ENCODE measurements around the gene CPSF4L. TPM values are rescaled to one million over a fixed set of nuclear protein-coding genes. Genes with fewer than 3 reads are reported as not detected.

CPSF4L gene
- total RNA-seq, 1 donor from 2014 or later = not detected

DNA sequence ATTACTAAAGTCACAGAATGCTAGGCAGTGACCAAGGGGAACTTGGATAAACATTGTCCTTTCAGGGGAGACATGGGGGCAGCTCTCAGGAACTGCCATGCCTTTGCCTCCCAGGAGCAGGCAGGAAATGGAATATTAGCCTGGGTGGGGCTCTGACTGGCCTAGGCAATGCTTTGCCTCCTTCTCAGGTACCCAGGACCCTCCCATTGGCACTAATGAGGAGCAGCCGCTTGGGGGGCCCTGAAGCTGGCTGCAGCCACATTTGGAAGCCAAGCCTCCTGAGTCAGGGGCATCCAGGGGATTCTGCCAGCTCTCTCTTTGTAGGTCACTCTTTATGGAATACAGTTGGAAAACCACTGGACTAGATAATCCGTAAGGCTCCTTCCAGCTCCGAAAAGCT, 5.5 kb downstream of the CPSF4L start:
- no peak overlapping the region for H3K4me3 ChIP-seq
- ATAC-seq (no peak), DNase-seq (no peak)
- H3K27me3 ChIP-seq (ENCODE audit: low read depth) = no peaks in the 10 kb centered on the region
- intact Hi-C loops (cut with DNase I) = loop anchor here (5.0 kb wide), 1 partner anchor 111 kb away; no protein-coding TSS in a partner anchor
- no peak overlapping the region for H3K27ac ChIP-seq
- H3K9me3 ChIP-seq = no peaks in the 10 kb centered on the region
- TF ChIP-seq CTCF (IDR thresholded peaks at IDR 0.05) = no peak
- no peaks in the 10 kb centered on the region for H3K36me3 ChIP-seq
- H3K4me1 ChIP-seq = no peaks in the 10 kb centered on the region

GRCh38 chr17:73255671-73256181, 6.0 kb downstream of the CPSF4L start:
- intact Hi-C loops (cut with DNase I) = loop anchor here (5.0 kb wide), 1 partner anchor 112 kb away; no protein-coding TSS in a partner anchor
- H3K36me3 ChIP-seq = no peaks in the 10 kb centered on the region
- peak; percentile 69 to 76 for ATAC-seq
- no peak overlapping the region for H3K4me3 ChIP-seq
- no peaks in the 10 kb centered on the region for H3K27me3 ChIP-seq (ENCODE audit: low read depth)
- peak; percentile 99 for TF ChIP-seq CTCF (IDR thresholded peaks at IDR 0.05)
- peak; percentile 66 for DNase-seq
- H3K9me3 ChIP-seq = no peaks in the 10 kb centered on the region
- H3K27ac ChIP-seq = no peak overlapping the region
- H3K4me1 ChIP-seq = no peaks in the 10 kb centered on the region

DNA sequence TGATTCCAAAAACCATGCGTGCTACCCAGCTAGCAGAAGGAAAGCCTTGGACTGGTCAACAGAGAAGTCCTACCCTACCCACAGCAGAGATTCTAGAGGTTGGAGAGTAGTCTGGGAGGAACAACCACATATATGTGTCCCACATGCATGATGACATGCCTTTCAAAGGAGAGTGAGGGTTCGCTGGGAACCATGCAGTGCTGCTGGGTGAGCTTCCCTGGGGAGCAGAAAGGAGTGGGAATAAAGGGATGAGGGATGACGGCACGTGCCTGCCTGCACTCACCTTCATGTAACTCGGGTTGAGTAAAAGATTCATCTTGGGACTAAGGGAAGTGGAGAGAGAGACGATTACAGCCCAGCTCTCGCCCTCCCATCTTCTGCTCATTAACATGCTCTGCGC, 9.8 kb downstream of the CPSF4L start:
- no peak for TF ChIP-seq CTCF (IDR thresholded peaks at IDR 0.05)
- H3K9me3 ChIP-seq = no peaks in the 10 kb centered on the region
- H3K36me3 ChIP-seq = peaks cover 21% of the 10 kb centered on the region
- no peak for ATAC-seq
- H3K4me3 ChIP-seq = no peak overlapping the region
- intact Hi-C loops (cut with DNase I) = no loop called here
- H3K27ac ChIP-seq = no peak overlapping the region
- no peaks in the 10 kb centered on the region for H3K4me1 ChIP-seq
- no peak for DNase-seq
- H3K27me3 ChIP-seq (ENCODE audit: low read depth) = no peaks in the 10 kb centered on the region

GRCh38 chr17:73250851-73251640, 10.6 kb downstream of the CPSF4L start:
- TF ChIP-seq CTCF (IDR thresholded peaks at IDR 0.05) = no peak
- no peaks in the 10 kb centered on the region for H3K27me3 ChIP-seq (ENCODE audit: low read depth)
- no peaks in the 10 kb centered on the region for H3K4me1 ChIP-seq
- no peak for ATAC-seq
- peaks cover 29% of the 10 kb centered on the region for H3K36me3 ChIP-seq
- H3K4me3 ChIP-seq = no peak overlapping the region
- no peak for DNase-seq
- intact Hi-C loops (cut with DNase I) = no loop called here
- H3K27ac ChIP-seq = no peak overlapping the region
- no peaks in the 10 kb centered on the region for H3K9me3 ChIP-seq

DNA sequence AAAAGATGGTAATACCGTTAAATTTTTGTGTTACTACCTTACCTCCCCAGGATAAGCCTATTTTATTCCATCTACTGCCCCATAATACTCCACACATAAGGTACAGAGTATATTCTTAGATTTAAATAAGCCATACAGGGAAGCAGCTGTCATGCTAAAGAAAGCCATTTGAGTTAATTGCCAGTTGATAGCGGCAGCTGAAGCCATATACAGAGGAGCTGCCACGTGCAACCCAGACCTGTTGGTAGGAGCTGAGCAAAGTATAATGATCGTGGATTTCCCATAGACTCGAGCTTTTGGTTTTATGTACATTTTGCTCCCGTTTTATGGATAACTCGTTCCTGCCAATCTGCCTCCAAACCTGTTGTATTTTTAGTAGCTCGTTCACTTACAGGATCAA, 12.0 kb downstream of the CPSF4L start:
- DNase-seq (no peak), ATAC-seq (no peak)
- Histone ChIP-seq H3K27me3 (ENCODE audit: low read depth) (no peaks in the 10 kb centered on the region), H3K27ac (no peak overlapping the region), H3K36me3 (peaks cover 43% of the 10 kb centered on the region), H3K4me1 (no peaks in the 10 kb centered on the region), H3K9me3 (no peaks in the 10 kb centered on the region), H3K4me3 (no peak overlapping the region)
- TF ChIP-seq CTCF (IDR thresholded peaks at IDR 0.05) = no peak
- intact Hi-C loops (cut with DNase I) = no loop called here

All from lower lobe of right lung (tissue), 2 donors.